ENCODE data around the gene FOS. TPM values are rescaled to one million over a fixed set of nuclear protein-coding genes. Genes with fewer than 3 reads are reported as not detected.

The FOS gene
- total and polyA plus RNA-seq, 4 donors, result 13.2 to 82.7 (median 20.0) TPM

- Histone ChIP-seq H3K9me3 (ENCODE audit: control insufficient read depth in 4 of 4, low read length in 3 of 4) (no peaks in the 10 kb centered on the region), H3K36me3 (ENCODE audit: control insufficient read depth in 4 of 4, insufficient read depth in 3 of 4, low read depth in 1 of 4, low read length in 3 of 4) (no peaks in the 10 kb centered on the region), H3K9ac (ENCODE audit: low read depth in 1 of 2, low read length in 2 of 2) (no peak overlapping the region), H3K4me3 (ENCODE audit: low read depth in 1 of 3, low read length in 3 of 3) (no peak overlapping the region), H3K27ac (ENCODE audit: low read depth in 1 of 2, low read length in 2 of 2) (peak overlapping the region; percentile 60 to 66), H3K4me1 (ENCODE audit: control insufficient read depth in 4 of 4, insufficient read depth in 4 of 4, low read length in 3 of 4) (peaks cover 2 to 6% (median 5%) of the 10 kb centered on the region in 4 donors), H3K27me3 (ENCODE audit: control insufficient read depth in 4 of 4, insufficient read depth in 4 of 4, low read length in 3 of 4) (no peaks in the 10 kb centered on the region)
- TF ChIP-seq HNF4A (conservative IDR thresholded peaks at IDR 0.05), result no peak
- no peak for TF ChIP-seq GABPA (IDR thresholded peaks at IDR 0.05 in 1 of 2, conservative IDR thresholded peaks at IDR 0.05 in 1 of 2)
- no peak for TF ChIP-seq SP1 (IDR thresholded peaks at IDR 0.05)
- no peak for TF ChIP-seq ZBTB33 (IDR thresholded peaks at IDR 0.05)
- TF ChIP-seq, protein P1, sequence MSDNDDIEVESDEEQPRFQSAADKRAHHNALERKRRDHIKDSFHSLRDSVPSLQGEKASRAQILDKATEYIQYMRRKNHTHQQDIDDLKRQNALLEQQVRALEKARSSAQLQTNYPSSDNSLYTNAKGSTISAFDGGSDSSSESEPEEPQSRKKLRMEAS (IDR thresholded peaks at IDR 0.05), result no peak
- TF ChIP-seq, protein P2, sequence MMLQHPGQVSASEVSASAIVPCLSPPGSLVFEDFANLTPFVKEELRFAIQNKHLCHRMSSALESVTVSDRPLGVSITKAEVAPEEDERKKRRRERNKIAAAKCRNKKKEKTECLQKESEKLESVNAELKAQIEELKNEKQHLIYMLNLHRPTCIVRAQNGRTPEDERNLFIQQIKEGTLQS (IDR thresholded peaks at IDR 0.05), result no peak
- no peak for TF ChIP-seq JUND (IDR thresholded peaks at IDR 0.05)
- no peak for TF ChIP-seq RAD21 (IDR thresholded peaks at IDR 0.05)
- TF ChIP-seq TAF1 (conservative IDR thresholded peaks at IDR 0.05), result no peak
- no peak for TF ChIP-seq RXRA (IDR thresholded peaks at IDR 0.05)
- no peak for TF ChIP-seq FOXA2 (IDR thresholded peaks at IDR 0.05)
- TF ChIP-seq YY1 (IDR thresholded peaks at IDR 0.05), result no peak
- no peak for TF ChIP-seq EGR1 (IDR thresholded peaks at IDR 0.05; ENCODE audit: low read depth in 2 of 2)
- no peak for TF ChIP-seq CTCF (IDR thresholded peaks at IDR 0.05; ENCODE audit: low read depth, low read length, missing input control)
- TF ChIP-seq HNF4G (IDR thresholded peaks at IDR 0.05), result no peak
- TF ChIP-seq, protein P3, sequence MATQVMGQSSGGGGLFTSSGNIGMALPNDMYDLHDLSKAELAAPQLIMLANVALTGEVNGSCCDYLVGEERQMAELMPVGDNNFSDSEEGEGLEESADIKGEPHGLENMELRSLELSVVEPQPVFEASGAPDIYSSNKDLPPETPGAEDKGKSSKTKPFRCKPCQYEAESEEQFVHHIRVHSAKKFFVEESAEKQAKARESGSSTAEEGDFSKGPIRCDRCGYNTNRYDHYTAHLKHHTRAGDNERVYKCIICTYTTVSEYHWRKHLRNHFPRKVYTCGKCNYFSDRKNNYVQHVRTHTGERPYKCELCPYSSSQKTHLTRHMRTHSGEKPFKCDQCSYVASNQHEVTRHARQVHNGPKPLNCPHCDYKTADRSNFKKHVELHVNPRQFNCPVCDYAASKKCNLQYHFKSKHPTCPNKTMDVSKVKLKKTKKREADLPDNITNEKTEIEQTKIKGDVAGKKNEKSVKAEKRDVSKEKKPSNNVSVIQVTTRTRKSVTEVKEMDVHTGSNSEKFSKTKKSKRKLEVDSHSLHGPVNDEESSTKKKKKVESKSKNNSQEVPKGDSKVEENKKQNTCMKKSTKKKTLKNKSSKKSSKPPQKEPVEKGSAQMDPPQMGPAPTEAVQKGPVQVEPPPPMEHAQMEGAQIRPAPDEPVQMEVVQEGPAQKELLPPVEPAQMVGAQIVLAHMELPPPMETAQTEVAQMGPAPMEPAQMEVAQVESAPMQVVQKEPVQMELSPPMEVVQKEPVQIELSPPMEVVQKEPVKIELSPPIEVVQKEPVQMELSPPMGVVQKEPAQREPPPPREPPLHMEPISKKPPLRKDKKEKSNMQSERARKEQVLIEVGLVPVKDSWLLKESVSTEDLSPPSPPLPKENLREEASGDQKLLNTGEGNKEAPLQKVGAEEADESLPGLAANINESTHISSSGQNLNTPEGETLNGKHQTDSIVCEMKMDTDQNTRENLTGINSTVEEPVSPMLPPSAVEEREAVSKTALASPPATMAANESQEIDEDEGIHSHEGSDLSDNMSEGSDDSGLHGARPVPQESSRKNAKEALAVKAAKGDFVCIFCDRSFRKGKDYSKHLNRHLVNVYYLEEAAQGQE (IDR thresholded peaks at IDR 0.05), result no peak
- TF ChIP-seq NR2F2 (IDR thresholded peaks at IDR 0.05), result no peak
- TF ChIP-seq FOXA1 (IDR thresholded peaks at IDR 0.05), result no peak
- 91% methylated on average over 6 of the region's 6 CpGs for WGBS
- DNase-seq (ENCODE audit: low spot score), result no peak
Measured at GRCh38 chr14:75236467-75236866, 42.2 kb upstream of the FOS start.

Data from liver (tissue), 9 donors.